ENCODE results near the gene NLK. TPM values are rescaled to one million over a fixed set of nuclear protein-coding genes. Genes with fewer than 3 reads are reported as not detected.

NLK gene
- total RNA-seq: 8.1 and 8.3 TPM in 2 replicates

DNA sequence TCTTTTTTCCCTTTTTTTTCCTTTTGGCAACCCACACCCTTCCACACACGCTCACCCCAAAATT is at the start of gene NLK:
Gene NLK (plus strand): TSS at position 21 of the 64 bp plus-strand sequence. CDS start 197 bp downstream, outside the sequence.

Other genes starting within 250 kb of the NLK start
- 0.18 and 0.49 TPM in 2 replicates for gene NOS2, start 242.1 kb upstream of the NLK start, total RNA-seq
- gene LYRM9, start 149.3 kb upstream of the NLK start, total RNA-seq: 4.7 and 7.6 TPM in 2 replicates

All from cardiac atrium fibroblast (primary cell).